Endothelial cell of umbilical vein (primary cell): ENCODE measurements around the gene NLRC3. TPM values are rescaled to one million over a fixed set of nuclear protein-coding genes. Genes with fewer than 3 reads are reported as not detected.

Source experiments
- BruUV-seq: library from RNA; stranded (reverse); fragments of 400-500 nt; replicated peaks from 2 replicates; lab custom pipeline; 2021; lab: Mats Ljungman, UMichigan
- CTCF ChIA-PET: fragments of 300-600, 350-600 bp; sonication (Branson Sonifier 250); formaldehyde crosslinking; loops from one replicate; lab custom pipeline; 2021; ENCODE audit warnings: antibody characterized with exemption, inconsistent platforms; lab: Charles Lee
- POLR2A ChIA-PET: fragments of 300-600, 350-600 bp; sonication (Branson Sonifier 250); formaldehyde crosslinking; loops from one replicate; lab custom pipeline; 2021; ENCODE audit warnings: antibody characterized with exemption, inconsistent platforms; lab: Charles Lee
- DNase-seq: peaks from one replicate; pipeline ENCODE4 v3.0.0-alpha.2; 2011; ENCODE audit warnings: low read depth, low spot score
- FAIRE-seq: peaks from 2 replicates; lab custom pipeline; 2011; peaks lifted over from hg19 to GRCh38; lab: Jason Lieb, UNC
- H2AFZ ChIP-seq: 2 replicates; pipeline ENCODE4 v1.6.0; 2012; ENCODE audit warnings: low read depth, low read length, control low read depth, inconsistent platforms
- H3K27ac ChIP-seq: 2 replicates; pipeline ENCODE4 v1.5.1; 2011; ENCODE audit warnings: low read depth, mild to moderate bottlenecking, control low read depth, low read length, moderate library complexity; ENCODE audit not compliant: insufficient read depth
- H3K27me3 ChIP-seq, 2 experiments: 2 replicates each; pipeline versions ENCODE4 v1.6.0 to v1.6.1; 2011; ENCODE audit warnings: low read length in 2 of 2, mixed read lengths in 1 of 2; ENCODE audit not compliant: control insufficient read depth in 2 of 2, insufficient read depth in 2 of 2
- H3K36me3 ChIP-seq, 2 experiments: 2 replicates in 1 of 2; 3 replicates in 1 of 2; pipeline ENCODE4 v1.5.1; 2011; ENCODE audit warnings: low read length in 2 of 2, mild to moderate bottlenecking in 1 of 2, moderate library complexity in 1 of 2; ENCODE audit not compliant: control insufficient read depth in 2 of 2, insufficient read depth in 2 of 2; ENCODE audit errors: extremely low read depth in 1 of 2
- H3K4me1 ChIP-seq: 3 replicates; pipeline ENCODE4 v1.5.1; 2011; ENCODE audit warnings: mild to moderate bottlenecking, low read length; ENCODE audit not compliant: control insufficient read depth, insufficient read depth; ENCODE audit errors: extremely low read depth
- H3K4me2 ChIP-seq: 2 replicates; pipeline ENCODE4 v1.6.1; 2011; ENCODE audit warnings: low read length, control low read depth, mixed read lengths; ENCODE audit not compliant: insufficient read depth
- H3K4me3 ChIP-seq, 3 experiments: fragments of 200-600 bp in 1 of 3; sonication (generic), shearing (Covaris generic) in 1 of 3; replicated peaks in 1 of 3; 2 replicates each; pipeline ENCODE4 v1.5.1; 2011 to 2016; ENCODE audit warnings: control low read depth in 3 of 3, low read length in 3 of 3, mild to moderate bottlenecking in 2 of 3, inconsistent platforms in 1 of 3, low read depth in 1 of 3, moderate library complexity in 1 of 3; ENCODE audit not compliant: insufficient read depth in 1 of 3
- H3K79me2 ChIP-seq: 2 replicates; pipeline ENCODE4 v1.6.0; 2012; ENCODE audit warnings: low read length, inconsistent platforms; ENCODE audit not compliant: control insufficient read depth, insufficient read depth
- H3K9ac ChIP-seq: replicated peaks from 2 replicates; pipeline ENCODE3; 2011; ENCODE audit warnings: low read length, control low read depth; ENCODE audit not compliant: insufficient read depth; ENCODE audit errors: extremely low read depth
- H3K9me1 ChIP-seq: replicated peaks from 3 replicates; pipeline ENCODE4 v1.6.0; 2011; ENCODE audit warnings: mild to moderate bottlenecking, low read length; ENCODE audit not compliant: control insufficient read depth, insufficient read depth; ENCODE audit errors: extremely low read depth
- H3K9me3 ChIP-seq: replicated peaks from 2 replicates; pipeline ENCODE4 v1.5.1; 2012; ENCODE audit warnings: low read length, inconsistent platforms; ENCODE audit not compliant: control insufficient read depth, insufficient read depth
- H4K20me1 ChIP-seq: replicated peaks from 2 replicates; pipeline ENCODE3; 2011; ENCODE audit warnings: mild to moderate bottlenecking, low read length; ENCODE audit not compliant: control insufficient read depth, insufficient read depth; ENCODE audit errors: extremely low read depth
- EZH2 ChIP-seq: IDR thresholded peaks from 2 replicates; pipeline ENCODE4 v1.6.1; 2012; ENCODE audit warnings: borderline replicate concordance, low read depth, mild to moderate bottlenecking, moderate library complexity, low read length, inconsistent platforms; ENCODE audit not compliant: severe bottlenecking
- FOS ChIP-seq: IDR thresholded peaks from 2 replicates; pipeline ENCODE4 v1.6.1; 2011; ENCODE audit warnings: mild to moderate bottlenecking, low read length, moderate library complexity, borderline replicate concordance; ENCODE audit not compliant: insufficient read depth
- GATA2 ChIP-seq: IDR thresholded peaks from 2 replicates; pipeline ENCODE4 v1.7.0; 2011; ENCODE audit warnings: low read depth, mild to moderate bottlenecking, moderate library complexity, mixed read lengths, low read length; ENCODE audit not compliant: insufficient read length, insufficient read depth
- JUN ChIP-seq: IDR thresholded peaks from 2 replicates; pipeline ENCODE4 v1.6.1; 2011; ENCODE audit warnings: borderline replicate concordance, low read depth; ENCODE audit not compliant: insufficient read length, insufficient read depth
- MAX ChIP-seq: IDR thresholded peaks from 2 replicates; pipeline ENCODE4 v1.6.1; 2011; ENCODE audit not compliant: insufficient read depth, insufficient read length
- MYC ChIP-seq: IDR thresholded peaks from one replicate; pipeline ENCODE4 v1.6.1; 2011; ENCODE audit warnings: mild to moderate bottlenecking, low read depth, low read length
- POLR2A ChIP-seq: IDR thresholded peaks from 2 replicates; pipeline ENCODE4 v1.6.1; 2012; ENCODE audit warnings: low read depth, mild to moderate bottlenecking, control low read depth, low read length
- POLR2AphosphoS5 ChIP-seq: IDR thresholded peaks from 2 replicates; pipeline ENCODE4 v1.6.1; 2012; ENCODE audit warnings: low read depth, mild to moderate bottlenecking, control low read depth, low read length, moderate library complexity; ENCODE audit not compliant: insufficient read depth
- dilution Hi-C: fragments of 300-500 bp; cut with MboI; formaldehyde crosslinking; loops from one replicate; pipeline ENCODE4 v1.15.0; 2019; ENCODE audit warnings: low sequenced_read_pairs; ENCODE audit not compliant: extremely low pct_ligation_motif_present
- intact Hi-C: fragments of 100-400 bp; cut with micrococcal nuclease; formaldehyde crosslinking; loops from one replicate; pipeline ENCODE4 v1.10.0; 2022
- polyA plus RNA-seq, 4 experiments: library from polyadenylated mRNA; depleted of rRNA in 3 of 4; stranded (reverse) in 3 of 4; unstranded in 1 of 4; fragments of >200 nt; gene quantifications; 2 replicates each; pipeline versions ENCODE4 v1.2.1 to v1.2.3, GENCODE V29; 2011 to 2012; ENCODE audit warnings: missing spikeins in 1 of 4
- total RNA-seq: library from RNA; stranded (reverse); gene quantifications from 2 replicates; pipeline ENCODE4 v1.2.3, GENCODE V29; 2021
- TF ChIP-seq, protein P1 (sequence below), 2 donors: IDR thresholded peaks; 1 replicate in 1 of 2; 2 replicates in 1 of 2; pipeline ENCODE4 v1.5.1; 2011; ENCODE audit warnings: low read length in 2 of 2, mild to moderate bottlenecking in 2 of 2, moderate library complexity in 2 of 2, control low read depth in 1 of 2, inconsistent platforms in 1 of 2, low read depth in 1 of 2; ENCODE audit not compliant: insufficient read depth in 1 of 2; ENCODE audit errors: extremely low read depth in 1 of 2

NLRC3 gene
- total and polyA plus RNA-seq, 2 donors (not counting 3 experiments of a cell fraction or from before 2014, with no cell fraction given), result 0.84 to 3.4 TPM

GRCh38 chr16:3549906-3550305 lies 27.3 kb downstream of the NLRC3 start:
- no peak overlapping the region for H3K4me2 ChIP-seq
- H3K9ac ChIP-seq, result no peak overlapping the region
- BruUV-seq, result no TSS peak
- H3K79me2 ChIP-seq, result no peaks in the 10 kb centered on the region
- no peaks in the 10 kb centered on the region for H3K9me1 ChIP-seq
- H3K9me3 ChIP-seq, result no peaks in the 10 kb centered on the region
- ChIA-PET POLR2A (no interaction called here), CTCF (no interaction called here)
- TF ChIP-seq FOS (no peak), MYC (no peak), MAX (no peak), JUN (no peak), EZH2 (no peak), POLR2AphosphoS5 (no peak), POLR2A (no peak), GATA2 (no peak)
- intact Hi-C loops, result no loop called here
- DNase-seq (no peak), FAIRE-seq (no peak)
- no peaks in the 10 kb centered on the region for H3K27me3 ChIP-seq
- dilution Hi-C loops, result no loop called here
- no peak overlapping the region for H3K27ac ChIP-seq
- no peaks in the 10 kb centered on the region for H3K4me1 ChIP-seq
- no peak overlapping the region for H2AFZ ChIP-seq
- no peaks in the 10 kb centered on the region for H4K20me1 ChIP-seq
- H3K4me3 ChIP-seq, result no peak overlapping the region
- no peaks in the 10 kb centered on the region for H3K36me3 ChIP-seq

DNA sequence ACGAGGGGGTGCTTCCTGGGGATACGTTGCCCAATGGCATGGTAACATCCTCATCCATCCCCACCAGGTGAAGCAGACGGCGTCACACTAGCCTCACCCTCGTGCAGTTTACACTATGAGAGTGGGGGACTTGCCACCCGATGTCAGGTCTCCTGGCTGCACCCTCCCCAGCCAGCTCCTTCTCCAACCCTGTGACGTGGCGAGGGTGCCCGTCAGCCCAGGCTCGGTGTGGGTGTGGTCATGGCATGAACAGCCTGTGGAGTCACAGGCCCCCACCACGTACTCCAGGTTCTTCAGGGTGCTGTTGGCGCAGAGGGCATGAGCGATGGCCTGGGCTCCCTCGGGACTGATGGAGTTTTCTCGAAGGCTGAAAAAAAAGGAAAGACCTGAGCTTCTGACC lies 28.3 kb downstream of the NLRC3 start:
- Histone ChIP-seq H3K4me3 (no peak overlapping the region), H3K36me3 (no peaks in the 10 kb centered on the region), H3K4me1 (no peaks in the 10 kb centered on the region), H3K4me2 (no peak overlapping the region), H3K9me3 (no peaks in the 10 kb centered on the region), H3K79me2 (no peaks in the 10 kb centered on the region), H3K27ac (no peak overlapping the region), H2AFZ (no peak overlapping the region), H4K20me1 (no peaks in the 10 kb centered on the region), H3K9ac (no peak overlapping the region), H3K9me1 (no peaks in the 10 kb centered on the region), H3K27me3 (no peaks in the 10 kb centered on the region)
- FAIRE-seq (no peak), DNase-seq (no peak)
- TF ChIP-seq EZH2, result no peak
- no peak for TF ChIP-seq POLR2AphosphoS5
- TF ChIP-seq, protein P1, sequence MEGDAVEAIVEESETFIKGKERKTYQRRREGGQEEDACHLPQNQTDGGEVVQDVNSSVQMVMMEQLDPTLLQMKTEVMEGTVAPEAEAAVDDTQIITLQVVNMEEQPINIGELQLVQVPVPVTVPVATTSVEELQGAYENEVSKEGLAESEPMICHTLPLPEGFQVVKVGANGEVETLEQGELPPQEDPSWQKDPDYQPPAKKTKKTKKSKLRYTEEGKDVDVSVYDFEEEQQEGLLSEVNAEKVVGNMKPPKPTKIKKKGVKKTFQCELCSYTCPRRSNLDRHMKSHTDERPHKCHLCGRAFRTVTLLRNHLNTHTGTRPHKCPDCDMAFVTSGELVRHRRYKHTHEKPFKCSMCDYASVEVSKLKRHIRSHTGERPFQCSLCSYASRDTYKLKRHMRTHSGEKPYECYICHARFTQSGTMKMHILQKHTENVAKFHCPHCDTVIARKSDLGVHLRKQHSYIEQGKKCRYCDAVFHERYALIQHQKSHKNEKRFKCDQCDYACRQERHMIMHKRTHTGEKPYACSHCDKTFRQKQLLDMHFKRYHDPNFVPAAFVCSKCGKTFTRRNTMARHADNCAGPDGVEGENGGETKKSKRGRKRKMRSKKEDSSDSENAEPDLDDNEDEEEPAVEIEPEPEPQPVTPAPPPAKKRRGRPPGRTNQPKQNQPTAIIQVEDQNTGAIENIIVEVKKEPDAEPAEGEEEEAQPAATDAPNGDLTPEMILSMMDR (IDR thresholded peaks at IDR 0.05; ENCODE audit: extremely low read depth in 1 of 2, insufficient read depth in 1 of 2, low read depth in 1 of 2, low read length in 2 of 2), result no peak
- no peak for TF ChIP-seq GATA2
- no peak for TF ChIP-seq JUN
- no peak for TF ChIP-seq FOS
- TF ChIP-seq MAX, result no peak
- no peak for TF ChIP-seq POLR2A
- no peak for TF ChIP-seq MYC
- intact Hi-C loops, result no loop called here
- dilution Hi-C loops, result no loop called here
- ChIA-PET POLR2A (no interaction called here), CTCF (interaction anchor here (0.9 kb wide), 1 partner anchor 18 kb away, joined by 3 read pairs; no protein-coding TSS in a partner anchor)
- BruUV-seq, result no TSS peak
